Gastroesophageal sphincter (tissue), 3 donors: ENCODE results near the gene CDK8.

Experiments used
- CTCF ChIP-seq, 4 experiments: fragments of 200-600 bp in 2 of 4; fragments of 450-650 bp in 2 of 4; sonication (generic) in 1 of 4; IDR thresholded peaks; one replicate each; pipeline ENCODE4 v1.5.1; 2017 to 2019; ENCODE audit warnings: antibody characterized with exemption in 4 of 4, mild to moderate bottlenecking in 2 of 4, moderate library complexity in 2 of 4
- EP300 ChIP-seq: sonication (generic); formaldehyde crosslinking; IDR thresholded peaks from one replicate; pipeline ENCODE4 v1.6.1; 2017; ENCODE audit warnings: antibody characterized with exemption, mild to moderate bottlenecking
- POLR2A ChIP-seq, 2 donors: fragments of 450-650 bp; IDR thresholded peaks; one replicate each; pipeline ENCODE4 v1.6.1; 2017; ENCODE audit warnings: antibody characterized with exemption in 2 of 2, mild to moderate bottlenecking in 2 of 2, moderate library complexity in 1 of 2
- POLR2AphosphoS5 ChIP-seq: sonication (generic); formaldehyde crosslinking; IDR thresholded peaks from one replicate; pipeline ENCODE4 v1.6.1; 2017; ENCODE audit warnings: antibody characterized with exemption

GRCh38 chr13:26436914-26437313 is 183.0 kb downstream of the CDK8 start:
- no peak for TF ChIP-seq POLR2A (IDR thresholded peaks at IDR 0.05)
- no peak for TF ChIP-seq CTCF (IDR thresholded peaks at IDR 0.05)
- no peak for TF ChIP-seq EP300
- no peak for TF ChIP-seq POLR2AphosphoS5
